IMR-90 (cell line): Measurements from ENCODE around the gene S100A12. TPM values are rescaled to one million over a fixed set of nuclear protein-coding genes. Genes with fewer than 3 reads are reported as not detected.

Experiments
- ATAC-seq: fragments of 200-7000 bp; cut with Tn5 transposase; 2 replicates; pipeline ENCODE4 v1.9.1; 2020; ENCODE audit warnings: low read depth, mild to moderate bottlenecking, moderate library complexity
- BruUV-seq: library from RNA; stranded (reverse); fragments of 400-500 nt; replicated peaks from 2 replicates; lab custom pipeline; 2021; lab: Mats Ljungman, UMichigan
- CTCF ChIA-PET: fragments of 300-600 bp; formaldehyde crosslinking; extraction: SDS; loops from one replicate; lab custom pipeline; 2021; ENCODE audit warnings: antibody characterized with exemption; lab: Yijun Ruan, JAX
- POLR2A ChIA-PET: fragments of 300-600 bp; sonication (Branson Sonifier 250); formaldehyde crosslinking; loops from one replicate; lab custom pipeline; 2022; ENCODE audit warnings: antibody characterized with exemption; ENCODE audit not compliant: unreplicated experiment; lab: Charles Lee
- DNase-seq: peaks from one replicate; pipeline ENCODE4 v3.0.0; 2013
- H2AFZ ChIP-seq: replicated peaks from 2 replicates; pipeline ENCODE3; 2013; ENCODE audit warnings: low read length, mild to moderate bottlenecking; ENCODE audit not compliant: poor library complexity
- H2AK5ac ChIP-seq: 2 replicates; pipeline ENCODE4 v1.6.1; 2013; ENCODE audit warnings: low read depth, low read length, inconsistent platforms
- H2AK9ac ChIP-seq: replicated peaks from 2 replicates; pipeline ENCODE3; 2013; ENCODE audit warnings: mild to moderate bottlenecking, low read depth, low read length, moderate library complexity; ENCODE audit not compliant: poor library complexity
- H2BK120ac ChIP-seq: 2 replicates; pipeline ENCODE4 v1.6.1; 2013; ENCODE audit warnings: low read depth, low read length, inconsistent platforms
- H2BK15ac ChIP-seq: 3 replicates; pipeline ENCODE4 v1.6.1; 2013; ENCODE audit warnings: low read depth, low read length, inconsistent platforms
- H2BK20ac ChIP-seq: 2 replicates; pipeline ENCODE4 v1.6.1; 2013; ENCODE audit warnings: low read depth, mild to moderate bottlenecking, inconsistent platforms, low read length, moderate library complexity
- H2BK5ac ChIP-seq: 2 replicates; pipeline ENCODE4 v1.6.1; 2013; ENCODE audit warnings: mild to moderate bottlenecking, low read depth, low read length, inconsistent platforms; ENCODE audit not compliant: poor library complexity, severe bottlenecking
- H3K14ac ChIP-seq: replicated peaks from 2 replicates; pipeline ENCODE4 v1.6.1; 2013; ENCODE audit warnings: low read depth, low read length, inconsistent platforms
- H3K18ac ChIP-seq: 2 replicates; pipeline ENCODE4 v1.6.1; 2013; ENCODE audit warnings: low read depth, low read length, control low read depth
- H3K23ac ChIP-seq: 2 replicates; pipeline ENCODE4 v1.6.1; 2013; ENCODE audit warnings: low read depth, low read length, inconsistent platforms
- H3K27ac ChIP-seq: 2 replicates; pipeline ENCODE4 v1.5.1; 2013; ENCODE audit warnings: mild to moderate bottlenecking, control low read depth, low read length; ENCODE audit not compliant: insufficient read depth
- H3K27me3 ChIP-seq: 2 replicates; pipeline ENCODE4 v1.6.1; 2013; ENCODE audit warnings: low read length; ENCODE audit not compliant: control insufficient read depth, insufficient read depth
- H3K36me3 ChIP-seq: 2 replicates; pipeline ENCODE4 v1.6.1; 2013; ENCODE audit warnings: low read length, mixed read lengths; ENCODE audit not compliant: control insufficient read depth, insufficient read depth
- H3K4ac ChIP-seq: 2 replicates; pipeline ENCODE4 v1.6.1; 2013; ENCODE audit warnings: low read depth, low read length, inconsistent platforms
- H3K4me1 ChIP-seq: 2 replicates; pipeline ENCODE4 v1.6.1; 2013; ENCODE audit warnings: low read length, mixed read lengths; ENCODE audit not compliant: control insufficient read depth, insufficient read depth
- H3K4me2 ChIP-seq: 2 replicates; pipeline ENCODE4 v1.6.1; 2013; ENCODE audit warnings: low read depth, mild to moderate bottlenecking, control low read depth, low read length, moderate library complexity
- H3K4me3 ChIP-seq: 2 replicates; pipeline ENCODE4 v1.5.1; 2013; ENCODE audit warnings: low read depth, mild to moderate bottlenecking, control low read depth, low read length, moderate library complexity; ENCODE audit not compliant: insufficient read depth
- H3K56ac ChIP-seq: 2 replicates; pipeline ENCODE4 v1.6.1; 2013; ENCODE audit warnings: low read length, inconsistent platforms; ENCODE audit not compliant: insufficient read depth; ENCODE audit errors: extremely low read depth
- H3K79me1 ChIP-seq, 2 experiments: 2 replicates each; pipeline ENCODE4 v1.6.1; 2013; ENCODE audit warnings: low read length in 2 of 2, inconsistent platforms in 1 of 2, low read depth in 1 of 2
- H3K9ac ChIP-seq: 2 replicates; pipeline ENCODE4 v1.6.1; 2013; ENCODE audit warnings: low read depth, low read length, control low read depth
- H3K9me1 ChIP-seq: 2 replicates; pipeline ENCODE4 v1.6.1; 2013; ENCODE audit warnings: low read length, inconsistent platforms; ENCODE audit not compliant: insufficient read depth
- H3K9me3 ChIP-seq: 2 replicates; pipeline ENCODE4 v1.6.1; 2013; ENCODE audit warnings: low read length; ENCODE audit not compliant: control insufficient read depth, insufficient read depth
- H4K20me1 ChIP-seq: 2 replicates; pipeline ENCODE4 v1.6.1; 2013; ENCODE audit warnings: low read length, inconsistent platforms; ENCODE audit not compliant: insufficient read depth
- H4K5ac ChIP-seq: 2 replicates; pipeline ENCODE4 v1.6.1; 2013; ENCODE audit warnings: mild to moderate bottlenecking, low read depth, low read length, control low read depth
- H4K8ac ChIP-seq, 2 experiments: 2 replicates each; pipeline ENCODE4 v1.6.1; 2013; ENCODE audit warnings: low read depth in 2 of 2, low read length in 2 of 2, control low read depth in 1 of 2, inconsistent platforms in 1 of 2
- H4K91ac ChIP-seq: 2 replicates; pipeline ENCODE4 v1.6.1; 2013; ENCODE audit warnings: low read depth, low read length, inconsistent platforms; ENCODE audit not compliant: insufficient read depth
- FOS ChIP-seq: fragments of 150-350 bp; IDR thresholded peaks from 2 replicates; pipeline ENCODE4 v1.6.1; 2016; ENCODE audit warnings: low read depth, low read length
- MAFK ChIP-seq: IDR thresholded peaks from 2 replicates; pipeline ENCODE4 v1.6.1; 2012; ENCODE audit warnings: low read depth, low read length, improper control_type of control experiment
- POLR2A ChIP-seq: IDR thresholded peaks from 2 replicates; pipeline ENCODE4 v1.6.1; 2012; ENCODE audit warnings: mild to moderate bottlenecking, low read depth, low read length
- WGBS, 2 experiments: methylation state at CpG; one replicate each; pipeline versions ENCODE4 v1.1.5 to v1.1.7; 2013; ENCODE audit warnings: missing lambda C conversion rate in 2 of 2; ENCODE audit not compliant: insufficient read length in 1 of 2; ENCODE audit errors: extremely low coverage in 2 of 2; 5-methylcytosine and 5-hydroxymethylcytosine counted together
- dilution Hi-C: fragments of 300-500 bp; cut with HindIII; formaldehyde crosslinking; loops from one replicate; pipeline ENCODE4 v1.14.3; 2018; ENCODE audit warnings: low sequenced_read_pairs; ENCODE audit not compliant: unreplicated experiment
- in situ Hi-C: fragments of 300-500 bp; cut with MboI; formaldehyde crosslinking; loops from 3 replicates; pipeline ENCODE4 v1.14.3; 2019; ENCODE audit warnings: low sequenced_read_pairs, inconsistent platforms, mixed read lengths
- intact Hi-C: fragments of 100-400 bp; cut with micrococcal nuclease; formaldehyde crosslinking; loops from 2 replicates; pipeline ENCODE4 v1.10.0; 2022
- polyA plus RNA-seq, 3 experiments: library from polyadenylated mRNA; depleted of rRNA; stranded (reverse); fragments of >200 nt; gene quantifications; 2 replicates each; pipeline ENCODE4 v1.2.3, GENCODE V29; 2012; ENCODE audit warnings: low replicate concordance in 1 of 3
- total RNA-seq: library from RNA; depleted of rRNA; stranded (reverse); fragments of >200 nt; gene quantifications from 2 replicates; pipeline ENCODE4 v1.2.3, GENCODE V29; 2012
- TF ChIP-seq, protein P1 (sequence below): fragments of 150-350 bp; IDR thresholded peaks from 2 replicates; pipeline ENCODE4 v1.6.1; 2017; ENCODE audit warnings: mild to moderate bottlenecking, antibody characterized with exemption, low read length, low read depth

The S100A12 gene
- total and polyA plus RNA-seq, 2 of the 4 experiments (the other 2 are of a cell fraction): not detected

DNA sequence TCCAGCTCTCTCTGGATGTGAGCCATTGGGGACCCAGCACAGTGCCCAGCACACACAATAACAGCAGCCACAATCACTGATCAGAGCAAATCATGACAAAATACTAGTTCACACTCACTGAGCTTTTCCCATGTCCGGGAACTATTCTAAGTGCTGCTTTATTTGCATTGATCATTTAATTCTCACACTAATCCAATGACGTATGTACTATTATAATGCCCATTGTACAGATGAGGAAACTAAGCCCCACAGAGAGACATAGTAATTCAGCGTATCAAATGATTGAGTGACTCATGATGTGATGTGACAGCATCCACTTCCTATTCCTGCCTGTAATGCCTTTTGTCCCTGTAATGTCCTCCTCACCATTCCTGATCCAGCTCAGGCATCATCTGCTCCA, 17.4 kb upstream of the S100A12 start:
- Histone ChIP-seq H3K27me3 (peaks cover 3% of the 10 kb centered on the region; the same call in 1 of the 2 replicates), H2AK9ac (no peak overlapping the region), H3K4ac (no peak overlapping the region), H2BK120ac (no peak overlapping the region), H3K36me3 (no peaks in the 10 kb centered on the region), H4K5ac (no peak overlapping the region), H3K9ac (no peak overlapping the region), H3K9me1 (no peaks in the 10 kb centered on the region), H2BK5ac (no peak overlapping the region), H3K4me3 (no peak overlapping the region), H4K20me1 (no peaks in the 10 kb centered on the region), H2BK15ac (no peak overlapping the region), H4K91ac (no peak overlapping the region), H3K9me3 (no peaks in the 10 kb centered on the region), H3K27ac (no peak overlapping the region), H3K79me1 (no peaks in the 10 kb centered on the region), H2BK20ac (no peak overlapping the region), H3K23ac (no peak overlapping the region), H2AK5ac (no peak overlapping the region), H3K18ac (no peak overlapping the region), H3K56ac (no peak overlapping the region), H3K14ac (no peak overlapping the region), H4K8ac (no peak overlapping the region), H3K4me2 (no peak overlapping the region), H2AFZ (no peak overlapping the region), H3K4me1 (no peaks in the 10 kb centered on the region)
- POLR2A ChIA-PET: no interaction called here
- TF ChIP-seq, protein P1, sequence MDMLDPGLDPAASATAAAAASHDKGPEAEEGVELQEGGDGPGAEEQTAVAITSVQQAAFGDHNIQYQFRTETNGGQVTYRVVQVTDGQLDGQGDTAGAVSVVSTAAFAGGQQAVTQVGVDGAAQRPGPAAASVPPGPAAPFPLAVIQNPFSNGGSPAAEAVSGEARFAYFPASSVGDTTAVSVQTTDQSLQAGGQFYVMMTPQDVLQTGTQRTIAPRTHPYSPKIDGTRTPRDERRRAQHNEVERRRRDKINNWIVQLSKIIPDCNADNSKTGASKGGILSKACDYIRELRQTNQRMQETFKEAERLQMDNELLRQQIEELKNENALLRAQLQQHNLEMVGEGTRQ: no peak
- TF ChIP-seq FOS: no peak
- no peak for TF ChIP-seq MAFK
- TF ChIP-seq POLR2A: no peak
- dilution Hi-C loops: no loop called here
- CTCF ChIA-PET: no interaction called here
- no TSS peak for BruUV-seq
- DNase-seq (no peak), ATAC-seq (no peak)
- WGBS, 2 experiments: no CpG with 5 or more reads among the region's 3 CpGs
- in situ Hi-C loops: no loop called here
- intact Hi-C loops: no loop called here
